Inflammatory macrophage (primary cell): ENCODE measurements around the gene TMEM72.

ENCODE experiments used
- DNase-seq, 2 donors: peaks; one replicate each; pipeline ENCODE4 v3.0.0-alpha.2; 2020 to 2022

TMEM72 gene

DNA sequence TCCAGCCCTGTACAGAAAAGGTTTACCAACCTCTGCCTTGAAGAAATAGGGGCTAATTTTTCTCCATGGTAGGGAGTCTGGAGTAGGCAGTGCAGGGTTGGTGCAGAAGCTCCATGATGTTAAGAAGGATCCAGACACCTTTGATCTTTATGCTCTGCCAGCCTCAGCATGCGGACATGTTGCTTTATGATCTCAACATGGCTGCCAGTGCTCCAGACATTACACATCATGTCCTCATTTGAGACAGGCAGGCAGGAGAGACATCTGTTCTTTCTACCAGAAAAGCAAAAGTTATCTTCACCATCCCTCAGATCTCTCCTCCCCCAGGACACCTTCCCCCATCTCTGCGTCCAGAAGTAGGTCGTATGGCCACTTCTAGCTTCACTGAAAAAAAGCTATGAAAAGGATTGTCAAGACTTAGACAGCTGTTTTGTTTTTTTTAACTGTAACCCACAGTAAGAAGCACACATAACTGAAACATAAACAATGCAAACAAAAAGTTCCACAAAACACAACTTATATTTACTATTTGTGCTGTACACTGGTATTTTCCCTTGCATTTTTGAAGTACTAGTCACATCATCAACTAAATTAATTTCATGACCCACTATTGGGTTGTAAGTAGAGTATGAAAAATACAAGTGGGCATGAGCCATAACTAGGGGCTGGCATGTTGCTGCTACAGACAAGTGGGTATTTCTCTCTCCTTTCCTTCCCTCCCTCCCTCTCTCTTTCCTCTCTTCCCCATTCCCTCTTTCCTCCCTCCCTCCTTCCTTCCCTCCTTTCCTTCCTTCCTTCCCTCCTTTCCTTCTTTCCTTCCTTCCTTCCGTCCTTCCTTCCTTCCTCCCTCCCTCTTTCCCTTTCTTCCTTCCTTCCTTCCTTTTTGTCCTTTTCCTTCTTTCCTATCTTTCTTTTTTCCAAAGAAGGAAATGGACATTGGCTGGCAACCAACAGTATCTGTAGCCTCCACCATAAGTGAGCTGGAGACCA is 45.9 kb downstream of the TMEM72 start:
- DNase-seq = no peak

DNA sequence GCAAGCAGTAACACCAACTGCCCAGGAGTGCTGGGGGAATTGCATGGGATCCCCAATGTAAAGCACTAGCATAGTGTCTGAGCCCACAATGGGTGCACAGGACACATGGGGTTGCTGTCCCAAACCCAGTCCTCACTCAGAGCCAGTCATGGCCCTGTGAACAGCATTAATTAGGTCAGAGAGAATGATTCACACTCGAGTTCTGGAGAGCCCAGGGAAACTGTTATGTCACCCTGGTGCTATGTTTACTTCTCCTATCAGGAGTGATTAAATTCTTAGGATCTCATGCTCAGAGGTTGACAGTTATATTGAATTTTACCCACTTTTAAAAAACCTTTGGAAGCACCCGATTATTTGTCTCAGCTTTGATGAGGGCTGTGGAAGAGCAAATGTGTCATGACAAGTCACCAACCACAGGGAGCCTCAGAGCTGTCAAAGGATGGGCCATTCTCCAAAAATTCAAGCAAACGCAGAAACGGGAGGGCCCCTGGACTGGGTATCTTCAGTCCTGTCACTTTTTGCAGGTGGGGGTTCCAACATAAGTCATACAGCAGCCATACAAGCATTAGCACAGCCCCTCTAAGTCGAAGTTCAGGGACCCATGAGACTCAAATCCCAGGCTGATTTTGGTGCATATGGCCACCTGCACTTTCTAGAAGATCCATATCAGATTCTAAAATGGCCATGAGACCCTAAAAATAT is 47.2 kb downstream of the TMEM72 start:
- DNase-seq = peak; percentile 81 to 88

DNA sequence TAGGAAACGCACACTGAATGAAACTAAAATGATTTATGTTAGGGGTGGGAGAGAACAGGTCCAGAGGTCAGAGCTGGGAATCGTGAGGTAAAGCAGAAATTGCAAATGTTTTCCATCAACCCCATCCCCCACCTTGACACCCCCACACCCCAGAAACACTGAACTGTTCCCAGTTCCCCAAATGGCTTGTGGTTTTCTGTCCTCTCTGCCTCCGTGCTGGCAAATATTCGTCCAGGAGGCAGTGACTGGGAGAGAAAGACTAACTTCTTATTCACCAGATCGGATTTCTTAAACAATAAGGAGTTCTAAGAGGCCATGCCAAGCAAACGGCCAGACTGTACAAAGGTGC is 47.7 kb downstream of the TMEM72 start:
- peak; percentile 62 to 75 for DNase-seq

DNA sequence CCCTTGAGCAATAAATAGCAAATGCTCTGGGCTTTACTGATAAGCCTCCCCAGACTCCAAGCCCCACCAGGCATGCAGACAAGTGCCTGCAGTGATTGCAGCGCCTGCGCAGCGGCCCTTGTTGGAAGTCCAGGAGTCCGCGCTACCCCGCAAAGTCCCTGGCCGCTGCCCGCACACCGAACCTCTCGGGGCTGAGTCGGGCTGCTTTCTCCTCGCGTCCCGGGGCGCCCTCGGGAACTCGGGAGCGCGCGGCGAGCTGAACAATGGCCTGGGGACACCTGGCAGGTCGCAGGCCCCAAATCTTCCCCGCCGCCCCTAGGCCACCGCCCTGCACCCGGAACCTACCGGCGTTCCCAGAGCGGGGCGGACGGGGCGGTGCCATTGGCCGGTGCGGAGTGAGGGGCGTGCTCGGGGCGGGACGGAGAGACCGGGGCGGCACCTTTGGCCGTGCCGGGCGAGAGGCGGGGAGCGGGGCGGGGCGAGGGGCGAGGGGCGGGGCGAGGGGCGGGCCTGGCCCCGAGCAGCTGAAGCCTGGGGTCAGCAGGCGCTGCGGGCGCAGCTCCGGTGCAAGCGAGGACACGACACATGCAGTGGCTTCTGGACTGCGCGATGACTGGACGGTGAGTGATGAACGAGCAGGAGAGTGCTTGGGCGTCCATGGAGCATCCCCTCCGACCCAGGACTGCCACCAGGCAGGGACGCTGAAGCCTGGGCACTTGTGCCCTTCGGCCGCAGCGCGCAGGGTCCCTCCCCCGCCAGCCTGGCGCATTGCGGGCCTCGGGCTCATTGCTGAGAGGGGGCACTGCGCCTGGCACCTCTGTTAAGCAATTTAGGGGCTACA is 48.3 kb downstream of the TMEM72 start, which contains the start of gene RASSF4:
RASSF4 (plus strand) TSS at position 556 of the 841 bp plus-strand sequence. CDS start 10,401 bp downstream, outside the sequence.
- DNase-seq = peak; percentile 94 to 95

DNA sequence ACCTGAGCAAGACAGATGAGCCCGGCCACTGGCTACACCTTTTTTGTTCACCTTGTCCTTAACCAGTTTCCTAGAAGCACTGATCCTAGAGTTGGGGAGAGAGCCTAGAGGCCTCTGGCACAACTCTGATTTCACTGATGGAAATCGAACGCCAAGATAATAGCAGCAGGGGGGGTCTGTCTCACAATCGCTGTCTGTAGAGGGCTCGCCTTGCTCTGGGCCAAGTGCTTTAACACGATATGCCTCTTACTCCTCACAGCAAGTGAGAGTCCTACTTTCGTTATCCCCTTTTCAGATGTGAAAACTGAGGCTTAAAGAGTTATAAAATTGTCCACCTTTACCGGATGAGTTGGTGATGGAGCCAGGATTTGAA is 48.9 kb downstream of the TMEM72 start:
- no peak for DNase-seq

DNA sequence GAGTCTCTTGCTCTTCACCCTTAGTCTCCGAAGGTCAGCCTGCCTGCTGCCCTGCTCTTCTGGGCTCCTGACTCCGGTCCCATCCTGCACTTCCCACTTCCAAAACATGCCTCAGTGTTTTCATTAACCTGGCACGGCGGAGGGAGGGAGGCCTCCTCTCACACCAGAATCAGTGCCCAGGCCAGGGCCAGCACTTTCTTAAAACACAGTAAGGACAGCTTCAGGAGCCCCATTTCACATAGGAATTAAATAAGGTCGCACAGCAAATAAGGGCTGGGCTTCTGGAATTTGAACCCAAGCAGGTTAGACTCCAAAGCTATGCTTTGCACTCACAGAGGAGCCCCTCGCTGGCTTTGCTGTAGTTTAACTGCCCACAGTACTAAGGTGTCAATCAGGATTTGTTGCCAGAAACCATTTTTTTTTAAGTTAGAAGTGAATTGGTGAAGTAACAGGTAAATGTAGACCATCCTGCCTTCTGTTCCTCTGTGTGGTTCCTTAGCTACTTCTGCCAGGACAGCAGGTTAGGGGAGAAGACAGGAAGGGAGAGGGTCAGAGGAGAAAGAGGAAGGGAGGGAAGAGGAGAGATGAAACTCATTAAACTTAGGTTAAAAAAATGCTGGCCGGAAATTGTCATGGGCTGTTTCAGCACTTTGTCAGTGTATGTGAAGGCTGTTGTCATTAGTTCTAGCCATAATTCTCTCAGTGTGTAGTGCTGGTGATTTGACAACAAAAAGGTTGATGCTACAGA is 49.5 kb downstream of the TMEM72 start:
- no peak for DNase-seq

DNA sequence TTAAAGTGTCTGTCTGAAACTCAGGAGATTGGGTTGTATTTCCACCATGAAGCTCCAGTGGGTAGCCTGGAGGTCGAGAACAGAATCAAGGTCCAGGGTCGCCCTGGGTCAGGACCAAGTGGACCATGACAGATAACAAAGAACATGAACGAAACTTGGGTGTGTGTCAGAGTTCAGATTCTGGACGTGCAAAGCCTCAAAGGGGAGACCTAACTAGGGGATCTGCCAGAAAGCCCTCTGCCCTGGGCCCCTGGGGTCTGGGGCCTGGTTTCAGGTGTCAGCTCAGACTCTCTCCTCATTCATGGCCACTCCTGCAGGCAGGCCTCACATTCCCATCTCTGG is 50.1 kb downstream of the TMEM72 start:
- DNase-seq = no peak

DNA sequence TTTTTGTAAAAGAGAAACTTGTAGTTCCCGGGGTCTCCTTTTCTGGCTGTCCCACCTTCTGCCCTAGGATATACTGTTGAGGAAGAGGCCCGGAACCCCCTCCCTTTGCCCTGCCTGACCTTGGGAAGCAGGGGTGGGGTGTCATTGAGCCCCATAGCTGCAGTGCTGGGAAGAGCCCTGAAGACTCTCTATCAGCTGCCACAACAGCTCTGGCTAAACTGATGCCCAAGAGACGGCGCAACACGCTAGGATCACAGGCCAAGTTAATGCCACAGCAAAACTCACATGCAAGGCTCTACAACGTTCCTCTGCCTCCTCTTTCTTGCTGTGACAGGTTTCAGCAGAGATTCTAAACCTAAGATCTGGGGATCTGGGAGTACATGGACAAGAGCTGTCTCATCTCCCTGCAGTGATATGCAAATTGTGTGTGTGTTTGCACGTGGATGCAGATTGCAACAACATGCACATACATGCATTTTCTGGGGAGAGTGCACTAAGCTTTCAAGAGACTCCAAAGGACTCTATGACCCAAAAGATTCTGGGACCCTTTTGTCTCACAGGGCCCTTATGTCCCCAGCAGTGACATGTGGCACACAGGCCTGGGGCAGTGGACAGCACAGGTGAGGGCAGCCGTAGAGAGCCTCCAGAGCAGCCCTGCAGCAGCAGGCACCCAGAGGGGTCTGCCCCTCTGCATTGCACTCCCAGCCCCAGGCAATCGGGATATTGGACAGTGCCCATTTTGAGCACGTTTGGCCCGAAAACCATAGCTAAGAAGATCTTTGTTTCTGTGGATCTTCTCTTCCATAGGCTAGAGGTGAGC is 51.0 kb downstream of the TMEM72 start:
- DNase-seq = no peak

DNA sequence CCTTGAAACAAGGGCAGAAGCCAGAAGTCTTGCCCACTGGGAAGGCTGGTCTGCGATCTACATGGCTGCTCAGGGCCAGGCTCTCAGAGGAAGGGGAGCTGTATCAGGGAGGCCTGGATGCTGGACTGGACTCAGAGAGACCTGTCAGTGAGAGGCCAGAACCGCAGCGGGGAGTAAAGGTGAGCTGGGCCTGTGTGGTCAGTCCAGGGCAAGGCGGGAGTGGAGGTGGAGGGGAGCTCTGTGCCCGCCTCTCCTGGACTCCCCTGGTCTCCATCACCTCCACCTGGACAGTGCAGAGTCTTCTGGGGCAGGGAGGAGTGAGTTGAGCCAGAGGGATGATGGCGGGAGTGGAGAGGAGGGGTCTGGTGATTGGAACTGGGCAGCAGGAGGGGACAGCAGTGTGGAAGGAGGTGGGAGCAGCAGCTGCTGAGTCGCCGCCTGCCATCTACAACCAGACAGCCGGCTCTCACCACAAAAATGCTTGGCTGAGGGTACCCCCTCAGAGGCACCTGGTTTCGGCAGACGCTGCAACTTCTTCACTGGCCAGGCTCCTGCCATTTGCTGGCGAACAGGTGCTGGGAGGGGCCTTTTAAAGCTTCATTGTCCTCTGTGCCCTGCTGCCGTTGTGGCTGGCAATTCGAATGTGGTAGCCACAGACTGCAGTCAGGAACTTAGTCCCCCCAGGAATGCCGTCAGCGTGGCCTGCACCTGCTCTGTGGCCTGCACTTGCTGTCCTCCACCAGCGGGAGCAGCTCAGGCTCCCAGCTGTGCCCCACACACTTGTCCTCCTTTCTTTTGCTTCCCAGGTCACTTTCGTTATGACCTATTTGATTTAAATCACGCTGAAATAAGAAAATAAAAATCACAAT is 52.0 kb downstream of the TMEM72 start:
- DNase-seq = peak in 1 of 2 donors; percentile 49

DNA sequence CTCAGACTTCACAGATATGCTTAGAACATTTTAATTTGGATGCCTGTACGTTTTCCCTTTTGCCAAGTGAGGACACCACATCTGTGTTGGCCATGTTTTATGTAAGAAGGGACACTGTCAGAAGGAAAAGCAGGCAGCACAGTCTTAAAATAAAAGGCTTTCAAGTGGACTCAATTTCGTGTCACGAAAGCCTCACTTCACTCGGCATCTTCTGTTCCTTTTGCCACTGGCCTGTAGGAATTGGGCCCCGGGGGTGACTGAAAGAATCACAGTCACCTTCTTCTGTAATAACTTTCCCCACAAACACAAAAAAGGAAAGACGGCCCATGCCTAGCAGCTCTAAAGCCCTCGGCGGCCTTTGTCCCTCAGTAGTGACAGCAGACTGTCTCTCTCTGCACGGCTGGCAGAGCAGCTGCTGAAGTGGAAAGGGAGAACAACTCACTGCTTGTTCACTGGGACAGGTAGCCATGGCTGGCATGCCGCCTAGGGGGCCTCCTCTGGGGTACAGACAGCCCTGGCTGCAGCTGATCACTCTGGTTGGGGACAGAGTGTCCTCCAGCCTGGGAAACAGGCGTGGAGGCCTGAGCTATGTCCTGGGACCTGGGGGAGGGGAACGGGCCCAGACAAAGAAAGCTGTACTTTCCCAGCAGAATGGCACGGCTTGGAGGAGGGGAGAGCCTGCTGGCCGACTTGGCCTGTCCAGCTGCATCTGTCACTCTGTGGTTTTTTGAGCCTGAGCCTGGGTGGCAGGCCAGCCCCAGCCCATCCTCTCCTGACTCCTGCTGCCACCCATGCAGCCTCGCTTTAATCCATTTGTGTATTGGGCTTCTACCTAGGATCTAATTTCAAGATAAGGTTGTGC is 52.9 kb downstream of the TMEM72 start:
- no peak for DNase-seq

DNA sequence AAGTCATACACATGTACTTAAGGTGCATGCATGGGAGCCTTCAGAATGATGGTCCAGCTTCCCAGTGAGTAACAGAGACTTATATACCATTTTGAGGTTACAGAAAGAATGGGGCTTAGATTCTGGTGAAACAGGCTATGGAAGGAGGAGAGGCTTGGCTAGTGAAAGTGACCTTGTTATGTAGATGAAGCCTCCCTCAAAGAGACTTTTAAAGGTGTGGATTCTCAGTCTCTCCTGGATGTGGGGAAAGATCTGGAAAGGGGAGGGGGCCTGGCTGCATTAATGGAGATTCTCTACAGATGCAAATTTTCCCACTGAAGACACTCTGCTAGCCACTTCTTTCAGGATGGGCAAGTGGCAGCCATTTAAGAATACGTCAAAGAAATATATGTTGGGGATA is 54.0 kb downstream of the TMEM72 start:
- DNase-seq = no peak

DNA sequence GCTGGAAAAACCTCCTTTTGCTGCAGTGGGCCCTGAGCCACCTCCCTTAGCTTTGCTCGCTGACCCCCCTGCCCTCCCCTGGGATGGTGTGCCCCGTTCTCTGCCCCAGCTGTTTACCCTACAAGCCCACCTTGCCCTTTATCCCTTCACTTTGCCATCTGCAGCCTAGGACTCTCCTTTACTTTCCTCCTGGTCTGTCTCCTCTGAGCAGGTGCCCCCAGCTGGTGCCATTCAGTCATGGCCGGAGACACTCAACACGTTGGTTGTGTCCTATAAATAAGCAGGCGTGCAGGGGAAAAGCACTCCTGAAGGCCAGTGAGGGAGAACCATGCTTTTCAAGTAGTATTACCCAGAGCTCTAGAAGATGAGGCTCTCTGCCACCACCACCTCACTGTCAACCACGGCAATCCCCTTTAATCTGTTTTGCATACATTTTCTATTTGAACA is 54.5 kb downstream of the TMEM72 start:
- DNase-seq = no peak

DNA sequence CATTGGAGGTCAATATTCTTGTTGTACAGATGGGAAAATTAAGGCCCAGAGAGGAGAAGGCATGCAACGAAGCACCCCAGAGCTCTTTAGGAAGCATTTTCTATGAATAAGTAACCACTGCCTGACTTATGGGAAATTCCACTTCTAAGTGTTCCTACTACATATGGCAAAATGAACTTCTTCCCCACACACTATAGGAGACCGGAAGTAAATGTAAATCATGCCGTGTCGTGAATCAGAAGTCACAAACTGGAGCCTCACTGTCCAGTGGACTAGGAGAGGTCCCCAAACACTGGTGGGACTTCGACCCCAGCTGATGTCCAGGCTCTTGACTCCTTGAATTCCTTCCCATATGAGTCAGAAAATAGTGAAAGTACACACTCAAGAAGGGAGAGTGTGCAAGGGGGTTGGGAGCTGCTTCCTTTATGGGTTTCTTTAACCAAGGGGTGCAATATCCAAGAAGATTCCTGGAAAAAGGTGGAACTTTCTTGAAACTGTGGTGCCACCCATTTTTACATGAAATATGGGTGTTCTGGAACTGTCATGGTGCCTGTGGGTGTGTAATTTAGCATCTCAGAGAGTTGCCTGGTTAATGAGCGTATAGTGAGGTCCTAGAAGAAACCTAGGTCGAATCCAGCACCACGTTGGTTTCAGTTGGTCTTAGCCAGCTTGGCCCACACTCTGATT is 55.1 kb downstream of the TMEM72 start:
- DNase-seq = peak; percentile 45 to 64

DNA sequence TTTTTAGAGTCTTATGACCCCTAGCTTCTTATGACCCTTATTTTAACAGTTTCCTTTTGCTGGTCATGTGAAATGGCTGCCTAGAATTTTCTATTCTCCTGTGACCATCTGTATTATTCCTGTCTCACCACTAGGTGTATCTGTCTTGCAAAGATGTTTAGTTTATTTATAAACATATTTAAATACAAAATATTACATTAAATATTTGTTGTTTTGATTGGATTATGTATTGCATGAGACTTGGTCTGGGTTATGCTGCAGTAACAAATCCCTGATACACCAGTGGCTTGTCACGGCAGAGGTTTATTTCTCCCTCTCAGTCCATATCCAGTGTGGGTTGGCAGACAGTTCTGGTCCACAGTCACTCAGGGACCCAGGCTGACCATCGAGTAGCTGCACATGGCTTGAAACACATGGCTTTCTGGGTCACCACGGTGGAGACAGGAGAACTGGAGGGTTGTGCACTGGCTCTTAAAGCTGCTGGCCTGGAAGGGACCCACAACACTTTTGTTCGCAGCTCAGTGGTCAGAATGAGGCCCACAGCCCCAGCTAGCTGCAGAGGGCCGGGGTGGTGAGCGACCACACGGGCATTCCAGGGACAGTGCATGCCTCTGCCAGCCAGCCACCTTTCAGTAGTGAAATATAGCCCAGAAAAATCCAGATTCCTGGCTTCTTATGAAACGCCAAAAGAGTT is 55.8 kb downstream of the TMEM72 start:
- DNase-seq = peak; percentile 28 to 31

DNA sequence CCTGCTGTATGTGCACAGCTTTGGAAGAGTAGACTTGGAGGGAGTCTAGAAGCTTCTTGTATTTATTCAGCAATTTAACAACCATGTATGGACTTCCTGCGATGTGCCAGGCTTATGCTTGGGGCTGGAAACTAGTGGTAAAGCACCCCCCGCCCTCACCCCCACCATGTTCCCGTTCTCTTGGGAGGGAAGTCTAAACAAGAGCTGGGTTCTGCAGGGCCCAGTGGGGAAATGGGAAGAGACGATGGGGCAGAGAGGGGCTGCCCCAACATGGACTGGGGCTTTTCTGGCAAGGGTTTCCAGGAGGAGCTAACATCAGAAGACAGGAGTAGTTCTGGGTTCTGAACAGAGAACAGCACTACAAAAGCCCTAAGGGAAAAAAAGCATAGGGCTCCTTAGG is 56.5 kb downstream of the TMEM72 start:
- DNase-seq = peak; percentile 60 to 66

DNA sequence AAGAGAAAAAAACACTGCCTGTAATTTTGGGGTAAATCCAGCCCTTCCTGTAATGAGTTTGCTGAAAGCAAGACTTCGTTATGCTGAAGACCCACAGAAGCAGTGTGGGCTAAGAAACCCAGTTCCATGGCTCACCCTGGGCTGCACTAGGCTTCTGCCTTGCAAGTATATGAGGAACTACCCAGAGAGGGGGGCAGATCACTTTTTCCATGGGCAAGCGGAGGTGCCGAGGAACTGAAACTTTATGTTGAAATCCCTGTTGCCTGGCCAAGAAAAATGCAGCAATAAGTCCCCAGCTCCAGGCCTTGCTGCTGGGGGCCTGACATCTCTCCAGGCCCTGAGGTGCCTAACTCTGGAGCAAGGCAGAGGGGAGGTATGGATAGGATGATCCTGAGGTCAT is 57.0 kb downstream of the TMEM72 start:
- peak; percentile 98 to 99 for DNase-seq

DNA sequence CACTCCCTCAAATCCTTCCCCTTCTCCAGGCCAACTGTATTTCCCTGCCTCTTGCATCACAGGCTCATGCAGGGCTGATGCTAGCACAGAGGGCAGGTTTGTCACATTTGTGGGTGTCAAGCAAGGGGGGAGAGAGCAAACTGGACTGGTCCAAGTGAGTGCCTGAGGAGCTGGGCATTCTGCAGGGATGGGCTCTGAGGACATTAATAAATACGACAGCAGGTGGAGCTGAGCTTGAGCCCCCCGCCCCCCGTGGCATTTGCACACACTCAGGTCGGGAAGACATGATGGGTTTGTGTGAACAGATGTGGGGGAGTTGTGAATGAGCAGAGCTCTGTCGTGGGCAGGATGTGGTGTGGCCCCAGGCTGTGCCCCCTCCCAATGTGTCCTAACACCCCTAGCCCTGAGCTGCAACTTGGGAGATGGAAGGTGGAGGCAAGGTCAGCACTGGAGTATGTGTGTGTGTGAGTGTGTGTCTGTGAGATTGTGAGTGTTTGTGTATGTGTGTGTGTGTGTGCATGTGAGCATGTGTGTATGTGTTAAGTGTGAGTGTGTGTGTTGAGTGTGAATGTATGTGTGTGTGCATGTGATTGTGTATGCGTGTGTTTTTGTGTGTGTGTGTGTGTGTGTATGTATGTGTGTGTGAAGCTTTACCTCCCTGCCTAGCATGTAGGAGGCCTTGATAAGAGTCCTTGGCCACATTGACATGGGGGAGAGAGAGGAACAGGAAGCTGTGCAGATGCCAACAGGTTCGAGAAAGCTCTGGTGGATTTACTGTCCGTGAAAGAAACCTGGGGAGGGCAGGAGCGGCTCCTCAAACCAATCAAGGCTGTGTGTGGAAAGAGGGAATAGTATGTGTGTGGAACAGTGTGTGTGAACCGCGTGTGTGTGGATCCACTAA is 57.6 kb downstream of the TMEM72 start:
- peak in 1 of 2 donors; percentile 30 for DNase-seq
